Measurements from ENCODE around the gene RNF175.

RNF175 gene

DNA sequence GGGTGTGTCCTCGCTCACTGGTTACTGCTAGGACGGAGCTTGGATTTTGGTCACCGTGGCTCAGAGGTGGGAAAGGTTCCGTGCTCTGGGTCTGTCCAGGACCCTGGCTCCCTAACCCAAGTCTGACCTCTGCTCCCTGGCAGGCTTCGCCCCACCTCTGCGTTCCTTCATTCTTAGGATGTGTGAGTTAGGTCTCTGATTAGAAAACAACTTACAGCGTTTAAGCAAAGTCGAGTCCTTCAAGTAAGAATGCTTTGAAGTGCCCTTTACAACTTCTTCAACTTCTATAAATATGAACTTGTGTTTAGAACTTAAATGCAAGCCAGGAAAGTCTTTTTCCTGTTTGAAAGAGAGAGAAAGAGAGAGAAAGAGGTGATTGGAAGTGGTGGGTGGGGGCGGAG, 74.9 kb downstream of the RNF175 start:
- TF ChIP-seq, protein P1, sequence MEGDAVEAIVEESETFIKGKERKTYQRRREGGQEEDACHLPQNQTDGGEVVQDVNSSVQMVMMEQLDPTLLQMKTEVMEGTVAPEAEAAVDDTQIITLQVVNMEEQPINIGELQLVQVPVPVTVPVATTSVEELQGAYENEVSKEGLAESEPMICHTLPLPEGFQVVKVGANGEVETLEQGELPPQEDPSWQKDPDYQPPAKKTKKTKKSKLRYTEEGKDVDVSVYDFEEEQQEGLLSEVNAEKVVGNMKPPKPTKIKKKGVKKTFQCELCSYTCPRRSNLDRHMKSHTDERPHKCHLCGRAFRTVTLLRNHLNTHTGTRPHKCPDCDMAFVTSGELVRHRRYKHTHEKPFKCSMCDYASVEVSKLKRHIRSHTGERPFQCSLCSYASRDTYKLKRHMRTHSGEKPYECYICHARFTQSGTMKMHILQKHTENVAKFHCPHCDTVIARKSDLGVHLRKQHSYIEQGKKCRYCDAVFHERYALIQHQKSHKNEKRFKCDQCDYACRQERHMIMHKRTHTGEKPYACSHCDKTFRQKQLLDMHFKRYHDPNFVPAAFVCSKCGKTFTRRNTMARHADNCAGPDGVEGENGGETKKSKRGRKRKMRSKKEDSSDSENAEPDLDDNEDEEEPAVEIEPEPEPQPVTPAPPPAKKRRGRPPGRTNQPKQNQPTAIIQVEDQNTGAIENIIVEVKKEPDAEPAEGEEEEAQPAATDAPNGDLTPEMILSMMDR (conservative IDR thresholded peaks at IDR 0.05; ENCODE audit: low read length) = no peak
- no peak for TF ChIP-seq EZH2phosphoT487 (IDR thresholded peaks at IDR 0.05; ENCODE audit: borderline replicate concordance)
- no peaks in the 10 kb centered on the region for H3K4me1 ChIP-seq (ENCODE audit: insufficient read depth, low read length, poor library complexity, severe bottlenecking)
- H3K4me2 ChIP-seq (ENCODE audit: low read depth, low read length, poor library complexity, severe bottlenecking) = no peak overlapping the region
- H3K9me2 ChIP-seq (replicated peaks; ENCODE audit: low read depth, low read length) = no peaks in the 10 kb centered on the region
- H3K9me3 ChIP-seq (ENCODE audit: insufficient read depth, low read depth, low read length) = peaks cover 15% of the 10 kb centered on the region; the same call in 1 of the 2 replicates
- H3K27me3 ChIP-seq (ENCODE audit: insufficient read depth, low read length, poor library complexity, severe bottlenecking) = no peaks in the 10 kb centered on the region
- H3K79me2 ChIP-seq (ENCODE audit: insufficient read depth, low read length) = no peaks in the 10 kb centered on the region
- H3K4me3 ChIP-seq (ENCODE audit: low read length, poor library complexity, severe bottlenecking) = no peak overlapping the region
- no peaks in the 10 kb centered on the region for H3K36me3 ChIP-seq (ENCODE audit: insufficient read depth, low read length)
- no peak overlapping the region for H2AFZ ChIP-seq (ENCODE audit: low read length)
- no peak overlapping the region for H3K9ac ChIP-seq (ENCODE audit: low read depth, low read length, poor library complexity, severe bottlenecking)
- H3F3A ChIP-seq (ENCODE audit: low read depth) = no peaks in the 10 kb centered on the region
- H4K20me1 ChIP-seq (ENCODE audit: insufficient read depth, low read length, poor library complexity, severe bottlenecking) = no peaks in the 10 kb centered on the region

DNA sequence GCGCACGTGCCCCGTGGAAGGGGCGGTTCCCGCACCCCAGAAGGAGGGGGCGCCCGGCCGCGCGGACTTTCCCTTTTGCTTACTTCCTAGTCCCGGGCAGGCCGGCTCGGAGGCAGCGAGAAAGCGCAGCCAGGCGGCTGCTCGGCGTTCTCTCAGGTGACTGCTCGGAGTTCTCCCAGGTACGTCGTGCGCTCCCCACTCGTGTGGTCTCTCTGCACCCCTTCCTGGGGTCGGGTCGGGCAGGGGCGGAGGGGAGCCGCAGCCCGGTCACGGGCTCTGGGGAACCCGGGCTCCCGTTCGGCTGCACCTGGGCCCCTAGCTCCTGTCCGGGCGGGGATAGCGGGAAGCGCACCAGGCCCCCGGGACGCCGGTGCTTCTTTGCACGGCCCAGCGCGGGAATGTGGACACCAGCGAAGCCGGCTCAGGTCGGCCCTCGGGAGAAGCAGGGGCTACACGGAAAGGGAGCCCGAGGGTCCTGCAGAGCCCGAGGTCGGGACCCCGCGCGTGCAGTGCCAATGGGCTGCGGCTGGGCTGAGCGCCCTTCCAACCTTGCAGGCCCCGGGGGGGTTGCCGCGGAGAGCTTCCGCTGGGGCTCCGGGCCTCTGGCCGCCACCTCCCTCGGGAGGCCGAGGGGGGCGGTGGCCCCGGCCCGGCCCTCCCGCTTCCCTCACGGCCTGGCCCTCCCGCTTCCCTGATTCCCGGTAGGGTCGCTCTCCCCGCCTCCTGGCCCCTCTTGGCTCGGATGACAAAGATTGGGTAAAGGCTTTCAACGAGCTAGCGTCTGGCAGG, 75.4 kb downstream of the RNF175 start, which contains the start of gene TLR2:
Gene TLR2 (plus strand): TSS at position 99 of the 789 bp plus-strand sequence. CDS start 18,628 bp downstream, outside the sequence.
- H3F3A ChIP-seq (ENCODE audit: low read depth) = no peaks in the 10 kb centered on the region
- no peaks in the 10 kb centered on the region for H3K79me2 ChIP-seq (ENCODE audit: insufficient read depth, low read length)
- no peaks in the 10 kb centered on the region for H3K4me1 ChIP-seq (ENCODE audit: insufficient read depth, low read length, poor library complexity, severe bottlenecking)
- H3K4me2 ChIP-seq (ENCODE audit: low read depth, low read length, poor library complexity, severe bottlenecking) = no peak within 1 kb of the TSS
- H4K20me1 ChIP-seq (ENCODE audit: insufficient read depth, low read length, poor library complexity, severe bottlenecking) = no peaks in the 10 kb centered on the region
- no peak within 1 kb of the TSS for H3K4me3 ChIP-seq (ENCODE audit: low read length, poor library complexity, severe bottlenecking)
- no peak within 1 kb of the TSS for H2AFZ ChIP-seq (ENCODE audit: low read length)
- H3K27me3 ChIP-seq (ENCODE audit: insufficient read depth, low read length, poor library complexity, severe bottlenecking) = no peaks in the 10 kb centered on the region
- H3K36me3 ChIP-seq (ENCODE audit: insufficient read depth, low read length) = no peaks in the 10 kb centered on the region
- TF ChIP-seq EZH2phosphoT487 (IDR thresholded peaks at IDR 0.05; ENCODE audit: borderline replicate concordance) = no peak
- TF ChIP-seq, protein P1 (conservative IDR thresholded peaks at IDR 0.05; ENCODE audit: low read length) = no peak
- H3K9me2 ChIP-seq (replicated peaks; ENCODE audit: low read depth, low read length) = no peaks in the 10 kb centered on the region
- H3K9me3 ChIP-seq (ENCODE audit: insufficient read depth, low read depth, low read length) = peaks cover 15% of the 10 kb centered on the region; the same call in 1 of the 2 replicates
- H3K9ac ChIP-seq (ENCODE audit: low read depth, low read length, poor library complexity, severe bottlenecking) = no peak within 1 kb of the TSS

DNA sequence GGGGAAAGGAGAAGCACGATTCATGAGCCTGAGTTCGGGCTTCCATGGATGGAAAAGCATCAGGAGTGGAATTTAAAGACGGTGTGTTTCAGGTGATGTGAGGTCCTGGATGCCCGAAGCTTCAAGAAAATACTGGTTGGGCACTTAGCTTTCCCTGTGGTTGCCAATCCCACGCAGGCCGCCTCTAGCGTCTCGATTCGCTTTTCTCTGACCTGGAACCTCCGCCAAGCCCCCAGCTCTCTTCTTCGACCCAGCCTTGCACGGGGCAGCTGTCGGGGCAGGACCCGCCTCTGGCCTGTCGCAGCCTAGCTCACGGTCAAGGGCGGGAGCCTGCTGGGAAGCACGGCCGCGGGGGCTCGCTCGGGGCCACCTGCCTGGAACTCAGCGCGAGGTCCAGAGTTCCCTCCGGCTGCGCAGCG, 76.1 kb downstream of the RNF175 start:
- H3K27me3 ChIP-seq (ENCODE audit: insufficient read depth, low read length, poor library complexity, severe bottlenecking) = no peaks in the 10 kb centered on the region
- TF ChIP-seq EZH2phosphoT487 (IDR thresholded peaks at IDR 0.05; ENCODE audit: borderline replicate concordance) = no peak
- TF ChIP-seq, protein P1 (conservative IDR thresholded peaks at IDR 0.05; ENCODE audit: low read length) = no peak
- no peak overlapping the region for H3K4me3 ChIP-seq (ENCODE audit: low read length, poor library complexity, severe bottlenecking)
- peaks cover 10% of the 10 kb centered on the region; the same call in 1 of the 2 replicates for H3K9me3 ChIP-seq (ENCODE audit: insufficient read depth, low read depth, low read length)
- no peaks in the 10 kb centered on the region for H3K79me2 ChIP-seq (ENCODE audit: insufficient read depth, low read length)
- no peaks in the 10 kb centered on the region for H3K9me2 ChIP-seq (replicated peaks; ENCODE audit: low read depth, low read length)
- H3K36me3 ChIP-seq (ENCODE audit: insufficient read depth, low read length) = no peaks in the 10 kb centered on the region
- no peak overlapping the region for H2AFZ ChIP-seq (ENCODE audit: low read length)
- H3K9ac ChIP-seq (ENCODE audit: low read depth, low read length, poor library complexity, severe bottlenecking) = no peak overlapping the region
- H3K4me2 ChIP-seq (ENCODE audit: low read depth, low read length, poor library complexity, severe bottlenecking) = no peak overlapping the region
- H4K20me1 ChIP-seq (ENCODE audit: insufficient read depth, low read length, poor library complexity, severe bottlenecking) = no peaks in the 10 kb centered on the region
- no peaks in the 10 kb centered on the region for H3F3A ChIP-seq (ENCODE audit: low read depth)
- H3K4me1 ChIP-seq (ENCODE audit: insufficient read depth, low read length, poor library complexity, severe bottlenecking) = no peaks in the 10 kb centered on the region
